Esophagus squamous epithelium (tissue), 5 donors: ENCODE data around the gene STK10. TPM values are rescaled to one million over a fixed set of nuclear protein-coding genes. Genes with fewer than 3 reads are reported as not detected.
"Not testable (repeated sequence)": the region's sequence is repeated elsewhere in the genome, so short reads cannot be mapped to it uniquely, and the experiment has no call there.

Source experiments
- DNase-seq: peaks from one replicate; lab custom pipeline; 2025; lab: John Stamatoyannopoulos, UW
- H3K27ac ChIP-seq, 4 donors: fragments of 200-600 bp; sonication (generic); one replicate each; pipeline ENCODE4 v1.5.1; 2016 to 2019; ENCODE audit warnings: mild to moderate bottlenecking in 1 of 4
- H3K27me3 ChIP-seq, 4 donors: fragments of 200-600 bp; sonication (generic); 1 replicate in 3 of 4; 2 replicates in 1 of 4; pipeline versions ENCODE4 v1.5.1 to v1.6.0; 2017 to 2021; ENCODE audit warnings: antibody characterized with exemption in 1 of 4
- H3K36me3 ChIP-seq, 3 donors: fragments of 200-600 bp; sonication (generic); one replicate each; pipeline ENCODE4 v1.5.1; 2016 to 2019
- H3K4me1 ChIP-seq, 3 donors: fragments of 200-600 bp; sonication (generic); one replicate each; pipeline ENCODE4 v1.5.1; 2017 to 2019
- H3K4me3 ChIP-seq, 4 donors: fragments of 200-600 bp; sonication (generic); 1 replicate in 3 of 4; 2 replicates in 1 of 4; pipeline ENCODE4 v1.5.1; 2016 to 2019; ENCODE audit warnings: mild to moderate bottlenecking in 2 of 4, moderate library complexity in 1 of 4
- H3K9me3 ChIP-seq, 3 donors: fragments of 200-600 bp; sonication (generic); one replicate each; pipeline ENCODE4 v1.5.1; 2016 to 2019
- POLR2A ChIP-seq, 4 donors: fragments of 450-650 bp; IDR thresholded peaks; one replicate each; pipeline ENCODE4 v1.6.1; 2017; ENCODE audit warnings: antibody characterized with exemption in 4 of 4, mild to moderate bottlenecking in 4 of 4, moderate library complexity in 3 of 4
- WGBS, 2 donors: methylation state at CpG; one replicate each; pipeline ENCODE4 v1.1.5; 2018; 5-methylcytosine and 5-hydroxymethylcytosine counted together
- intact Hi-C: fragments of 100-400 bp; cut with DNase I; formaldehyde crosslinking; loops from one replicate; pipeline ENCODE4 v1.15.0; 2022
- total RNA-seq, 4 donors: library from RNA; depleted of rRNA; stranded (reverse); fragments of >200 nt; gene quantifications; one replicate each; pipeline ENCODE4 v1.1.0, GENCODE V29; 2016
- TF ChIP-seq, protein P1 (sequence below), 6 experiments: fragments of 450-650 bp in 4 of 6; fragments of 200-600 bp in 2 of 6; sonication (generic) in 2 of 6; IDR thresholded peaks; one replicate each; pipeline ENCODE4 v1.5.1; 2016 to 2019; ENCODE audit warnings: antibody characterized with exemption in 6 of 6, mild to moderate bottlenecking in 4 of 6, moderate library complexity in 4 of 6
- donor health status: DM: yes; HTN: yes; CAD: no.

STK10 gene
- total RNA-seq, 4 donors from 2014 or later = 5.4 to 15.6 (median 8.9) TPM

DNA sequence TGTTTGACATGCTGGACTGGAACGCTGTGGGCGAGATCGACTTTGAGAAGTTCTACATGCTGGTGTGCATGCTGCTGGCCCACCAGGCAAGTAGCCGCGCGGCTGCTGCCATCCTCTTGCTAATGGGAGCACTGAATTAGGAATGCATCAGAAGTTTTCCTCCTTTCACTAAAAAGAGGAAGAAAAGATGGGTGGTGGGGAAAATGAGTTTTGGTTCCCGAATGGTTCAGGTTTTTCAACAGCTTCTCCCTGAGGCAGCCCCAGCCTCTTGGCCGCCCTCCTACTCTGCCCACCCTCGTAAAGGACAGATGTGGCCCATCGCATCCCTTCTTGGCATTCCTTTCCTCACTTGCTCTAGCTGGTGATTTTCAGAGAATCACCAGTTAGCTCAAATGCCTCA lies 11.4 kb upstream of the STK10 start:
- Histone ChIP-seq H3K27ac (no peak overlapping the region), H3K9me3 (no peaks in the 10 kb centered on the region), H3K4me3 (no peak overlapping the region), H3K36me3 (no peaks in the 10 kb centered on the region), H3K27me3 (no peaks in the 10 kb centered on the region), H3K4me1 (no peaks in the 10 kb centered on the region)
- DNase-seq = no peak
- intact Hi-C loops = no loop called here
- TF ChIP-seq, protein P1, sequence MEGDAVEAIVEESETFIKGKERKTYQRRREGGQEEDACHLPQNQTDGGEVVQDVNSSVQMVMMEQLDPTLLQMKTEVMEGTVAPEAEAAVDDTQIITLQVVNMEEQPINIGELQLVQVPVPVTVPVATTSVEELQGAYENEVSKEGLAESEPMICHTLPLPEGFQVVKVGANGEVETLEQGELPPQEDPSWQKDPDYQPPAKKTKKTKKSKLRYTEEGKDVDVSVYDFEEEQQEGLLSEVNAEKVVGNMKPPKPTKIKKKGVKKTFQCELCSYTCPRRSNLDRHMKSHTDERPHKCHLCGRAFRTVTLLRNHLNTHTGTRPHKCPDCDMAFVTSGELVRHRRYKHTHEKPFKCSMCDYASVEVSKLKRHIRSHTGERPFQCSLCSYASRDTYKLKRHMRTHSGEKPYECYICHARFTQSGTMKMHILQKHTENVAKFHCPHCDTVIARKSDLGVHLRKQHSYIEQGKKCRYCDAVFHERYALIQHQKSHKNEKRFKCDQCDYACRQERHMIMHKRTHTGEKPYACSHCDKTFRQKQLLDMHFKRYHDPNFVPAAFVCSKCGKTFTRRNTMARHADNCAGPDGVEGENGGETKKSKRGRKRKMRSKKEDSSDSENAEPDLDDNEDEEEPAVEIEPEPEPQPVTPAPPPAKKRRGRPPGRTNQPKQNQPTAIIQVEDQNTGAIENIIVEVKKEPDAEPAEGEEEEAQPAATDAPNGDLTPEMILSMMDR (IDR thresholded peaks at IDR 0.05) = no peak
- no peak for TF ChIP-seq POLR2A (IDR thresholded peaks at IDR 0.05)
- 75 to 89% methylated on average over 10 of the region's 10 CpGs for WGBS, 2 donors

DNA sequence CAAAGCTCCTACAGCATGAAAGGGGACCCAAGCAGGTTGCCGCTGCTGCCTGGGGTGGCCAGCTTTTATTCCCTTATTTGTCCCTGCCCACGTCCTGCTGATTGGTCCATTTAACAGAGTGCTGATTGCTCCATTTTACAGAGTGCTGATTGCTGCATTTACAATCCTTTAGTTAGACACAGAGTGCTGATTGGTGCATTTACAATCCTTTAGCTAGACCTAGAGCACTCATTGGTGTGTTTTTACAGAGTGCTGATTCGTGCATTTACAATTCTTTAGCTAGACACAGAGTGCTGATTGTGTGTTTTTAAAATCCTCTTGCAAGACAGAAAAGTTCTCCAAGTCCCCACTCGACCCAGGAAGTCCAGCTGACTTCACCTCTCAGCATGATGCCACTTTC lies 9.8 kb upstream of the STK10 start:
- H3K9me3 ChIP-seq, DNase-seq, H3K27ac ChIP-seq, H3K36me3 ChIP-seq, intact Hi-C loops, H3K4me1 ChIP-seq, H3K27me3 ChIP-seq, H3K4me3 ChIP-seq: not testable (repeated sequence)
- 78 to 81% methylated on average over 4 of the region's 4 CpGs for whole genome bisulfite sequencing, 2 donors

DNA sequence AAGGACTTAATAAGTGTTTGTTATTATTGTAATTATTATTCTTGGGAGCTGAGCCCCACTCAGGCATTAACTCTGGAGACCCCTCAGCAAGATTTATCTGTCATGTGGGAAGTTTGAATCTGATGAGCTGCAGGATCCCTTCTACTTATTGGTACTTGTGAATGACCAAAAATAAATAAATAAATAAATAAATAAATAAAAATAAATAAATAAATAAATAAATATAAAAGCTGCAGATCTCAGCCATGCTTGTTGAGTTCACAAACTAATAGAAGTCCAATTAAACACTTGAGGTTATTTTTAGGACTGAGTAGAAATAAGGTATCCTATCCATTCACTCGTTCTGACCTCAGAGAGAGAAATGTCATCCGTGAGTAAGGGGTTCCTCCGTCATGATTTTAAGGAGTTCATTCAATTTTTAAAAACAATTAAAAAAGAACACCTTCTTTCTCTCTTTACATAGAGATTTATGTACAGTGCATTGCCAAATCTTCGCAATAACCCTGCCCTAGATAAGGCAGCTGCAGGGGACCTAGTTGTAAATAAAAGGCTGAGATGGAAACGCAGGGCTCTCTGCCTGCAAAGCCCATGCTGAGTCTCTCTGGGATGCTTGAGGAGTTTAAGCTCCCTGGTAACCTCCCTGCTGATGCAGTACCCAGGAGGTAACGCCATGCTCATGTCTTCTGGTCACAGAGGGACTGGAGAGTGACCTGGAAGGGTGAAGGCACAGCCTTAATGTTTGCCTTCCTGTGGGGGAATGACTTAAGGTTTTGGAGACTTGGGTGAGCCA lies 7.2 kb upstream of the STK10 start:
- WGBS, 2 donors = 63 to 80% methylated on average over 6 of the region's 6 CpGs
- DNase-seq = no peak
- no peaks in the 10 kb centered on the region for H3K9me3 ChIP-seq
- TF ChIP-seq, protein P1 (IDR thresholded peaks at IDR 0.05) = no peak
- no peak for TF ChIP-seq POLR2A (IDR thresholded peaks at IDR 0.05)
- no peak overlapping the region for H3K4me3 ChIP-seq
- H3K27ac ChIP-seq = no peak overlapping the region
- no peaks in the 10 kb centered on the region for H3K4me1 ChIP-seq
- peaks cover 0 to 9% (median 0%) of the 10 kb centered on the region in 4 donors for H3K27me3 ChIP-seq
- no peaks in the 10 kb centered on the region for H3K36me3 ChIP-seq
- intact Hi-C loops = no loop called here

DNA sequence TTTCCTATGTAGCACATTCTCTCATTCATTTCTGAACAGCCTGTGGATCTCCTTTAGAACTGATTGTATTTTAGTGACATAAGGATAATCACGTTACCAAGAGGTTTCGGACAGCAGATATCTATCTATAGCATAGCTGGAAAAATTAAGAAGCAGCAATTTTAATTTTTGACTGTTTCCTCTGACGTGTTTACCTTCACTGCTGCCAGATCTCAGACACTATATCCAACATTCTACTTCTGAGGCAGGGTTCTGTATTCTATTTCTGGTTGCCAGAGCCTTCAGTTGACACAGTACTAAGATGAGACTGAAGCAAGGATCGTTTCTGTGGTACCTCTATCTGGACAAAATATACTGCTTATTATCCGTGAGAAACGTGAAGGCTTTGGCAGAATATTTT lies 5.8 kb upstream of the STK10 start, which contains the start of gene EFCAB9:
EFCAB9 (plus strand) TSS at position 301 of the 400 bp plus-strand sequence; CDS start at position 302, 1 bp downstream.
- Histone ChIP-seq H3K4me3 (no peak within 1 kb of the TSS), H3K4me1 (peaks cover 0 to 4% (median 0%) of the 10 kb centered on the region in 3 donors), H3K9me3 (no peaks in the 10 kb centered on the region), H3K36me3 (no peaks in the 10 kb centered on the region), H3K27ac (no peak within 1 kb of the TSS), H3K27me3 (peaks cover 0 to 16% (median 0%) of the 10 kb centered on the region in 4 donors)
- intact Hi-C loops = no loop called here
- no peak for DNase-seq
- TF ChIP-seq POLR2A (IDR thresholded peaks at IDR 0.05) = no peak
- TF ChIP-seq, protein P1 (IDR thresholded peaks at IDR 0.05) = no peak
- WGBS, 2 donors = 70 to 74% methylated on average over 6 of the region's 6 CpGs

DNA sequence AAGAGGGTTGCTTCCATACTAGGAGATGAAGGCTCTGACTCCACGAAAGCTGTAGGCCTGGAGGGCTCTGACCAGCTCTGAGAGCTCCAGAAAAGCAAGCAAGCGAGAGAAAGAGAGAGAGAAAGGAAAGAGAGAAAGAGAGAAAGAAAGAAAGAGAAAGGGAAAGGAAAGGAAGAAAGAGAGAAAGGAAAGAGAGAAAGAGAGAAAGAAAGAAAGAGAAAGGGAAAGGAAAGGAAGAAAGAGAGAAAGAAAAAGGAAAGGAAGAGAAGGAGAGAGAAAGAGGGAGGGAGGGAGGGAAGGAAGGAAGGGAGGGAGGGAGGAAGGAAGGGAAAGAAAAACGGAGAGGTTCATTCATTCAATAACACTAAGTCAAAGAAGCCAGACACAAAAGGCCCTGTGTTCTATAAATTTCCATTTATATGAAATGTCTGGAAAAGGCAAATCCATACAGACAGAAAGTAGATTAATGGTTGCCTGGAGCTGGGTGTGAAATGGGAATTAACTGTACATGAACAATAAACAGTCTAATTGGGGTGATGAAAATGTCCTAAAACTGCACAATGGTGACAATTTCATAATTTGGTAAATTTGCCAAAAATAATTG lies 1.8 kb upstream of the STK10 start:
- Histone ChIP-seq H3K4me1 (peaks cover 22 to 43% (median 22%) of the 10 kb centered on the region in 3 donors), H3K4me3 (no peak overlapping the region), H3K9me3 (no peaks in the 10 kb centered on the region), H3K36me3 (no peaks in the 10 kb centered on the region), H3K27ac (no peak overlapping the region), H3K27me3 (peaks cover 0 to 16% (median 0%) of the 10 kb centered on the region in 4 donors)
- WGBS, 2 donors = 52 to 75% methylated on average over 1 to 3 of the region's 3 CpGs
- TF ChIP-seq, protein P1 (IDR thresholded peaks at IDR 0.05) = no peak
- TF ChIP-seq POLR2A (IDR thresholded peaks at IDR 0.05) = no peak
- no peak for DNase-seq
- intact Hi-C loops = loop anchor here (5.0 kb wide), 1 partner anchor 82 kb away; no protein-coding TSS in a partner anchor
